GM21515 (cell line): Measurements from ENCODE around the gene SLC35F4.

Experiments
- ATAC-seq: cut with Tn5 transposase; IDR thresholded peaks from one replicate; pipeline ENCODE4 v1.9.1; 2021; ENCODE audit not compliant: unreplicated experiment

Gene SLC35F4

DNA sequence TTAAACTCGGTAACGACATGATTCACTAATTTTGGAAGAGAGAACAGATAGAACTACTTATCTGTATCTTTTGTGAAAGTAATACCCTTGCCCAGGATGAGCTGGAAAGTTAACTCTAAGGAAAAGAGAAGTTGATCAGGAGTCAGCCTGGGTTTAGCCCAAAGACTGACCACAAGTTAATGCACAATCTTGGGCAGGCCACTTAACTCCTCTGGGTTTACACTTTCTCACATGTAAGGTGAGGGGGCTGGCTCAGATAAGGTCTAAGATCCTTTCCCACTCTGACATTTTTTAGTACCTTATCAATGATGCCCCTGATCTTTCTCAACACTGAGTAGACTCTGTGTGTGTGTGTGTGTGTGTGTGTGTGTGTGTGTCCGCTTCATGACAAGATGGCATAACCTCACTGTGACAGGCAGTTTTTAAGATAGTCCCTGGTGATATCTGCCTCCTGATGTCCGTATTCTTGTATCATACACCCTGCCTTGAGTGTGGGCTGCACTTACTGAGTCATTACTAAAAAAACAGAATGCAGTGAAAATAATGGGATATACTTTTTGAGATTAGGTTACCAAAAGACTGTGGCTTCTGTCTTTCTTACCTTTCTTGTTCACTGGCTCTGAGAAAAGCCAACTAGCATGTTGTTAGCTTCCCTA lies 316.0 kb downstream of the SLC35F4 start:
- no peak for ATAC-seq

DNA sequence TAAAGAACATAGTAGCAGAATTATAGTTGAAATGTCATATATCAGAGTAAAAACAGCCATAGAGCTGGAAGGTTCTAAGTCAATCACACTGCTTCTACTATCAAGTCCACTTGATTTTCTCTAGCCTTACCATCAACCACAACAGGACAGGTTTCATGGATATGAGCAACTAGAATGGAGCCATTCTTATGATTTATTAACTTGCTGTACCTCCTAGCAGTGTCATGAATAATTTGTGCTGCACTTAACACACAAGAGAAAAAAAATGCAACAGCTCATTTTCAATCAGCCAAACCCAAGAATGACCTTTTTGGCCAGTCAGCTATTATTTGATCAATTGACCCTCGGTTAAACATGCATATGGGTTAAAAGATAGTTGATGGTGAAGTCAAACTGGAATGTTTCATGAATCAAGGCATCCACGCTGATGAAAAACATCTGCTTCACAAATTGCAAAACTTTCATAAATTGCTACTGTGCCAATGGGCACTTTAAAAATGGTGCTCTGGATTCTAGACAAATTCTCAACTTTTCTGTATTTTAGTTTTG lies 316.8 kb downstream of the SLC35F4 start:
- no peak for ATAC-seq

DNA sequence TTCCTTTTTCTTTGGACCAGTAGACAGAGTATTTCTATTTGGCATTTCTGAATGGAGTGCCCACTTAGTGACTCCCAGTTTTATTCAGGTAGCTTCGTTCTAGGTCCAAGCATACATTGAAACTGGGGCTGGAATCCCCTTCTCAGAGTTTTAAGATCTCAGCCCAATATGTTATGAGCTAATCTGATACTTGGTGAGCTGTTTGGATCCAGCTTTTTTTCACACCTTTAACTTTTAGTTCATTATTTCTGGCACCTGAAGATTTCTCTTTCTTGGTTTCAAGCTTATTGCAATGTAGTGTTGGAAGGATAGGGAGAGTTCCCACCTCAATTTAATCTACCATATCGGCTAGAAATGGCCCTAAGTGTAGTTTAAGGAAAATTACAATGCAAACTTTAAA lies 318.8 kb downstream of the SLC35F4 start:
- ATAC-seq: no peak

DNA sequence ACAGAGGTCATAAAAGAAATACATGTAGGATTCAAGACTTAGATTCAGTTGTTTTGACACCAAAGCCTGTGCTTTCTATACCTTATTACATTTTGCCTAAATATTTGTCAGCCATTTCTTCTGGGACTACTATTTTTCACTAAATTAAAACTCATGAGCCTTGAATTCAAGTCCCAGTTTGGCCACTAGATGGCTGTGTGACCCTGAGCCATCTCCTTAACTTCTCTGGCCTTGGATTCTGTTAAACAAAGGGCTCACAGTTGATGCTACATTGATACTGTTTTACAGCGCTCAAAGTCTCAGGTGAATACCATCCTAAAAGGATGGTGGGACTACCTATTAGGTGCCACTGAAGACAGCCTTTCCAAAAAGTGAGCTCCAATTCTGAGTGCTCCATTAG lies 332.7 kb downstream of the SLC35F4 start:
- ATAC-seq: no peak

DNA sequence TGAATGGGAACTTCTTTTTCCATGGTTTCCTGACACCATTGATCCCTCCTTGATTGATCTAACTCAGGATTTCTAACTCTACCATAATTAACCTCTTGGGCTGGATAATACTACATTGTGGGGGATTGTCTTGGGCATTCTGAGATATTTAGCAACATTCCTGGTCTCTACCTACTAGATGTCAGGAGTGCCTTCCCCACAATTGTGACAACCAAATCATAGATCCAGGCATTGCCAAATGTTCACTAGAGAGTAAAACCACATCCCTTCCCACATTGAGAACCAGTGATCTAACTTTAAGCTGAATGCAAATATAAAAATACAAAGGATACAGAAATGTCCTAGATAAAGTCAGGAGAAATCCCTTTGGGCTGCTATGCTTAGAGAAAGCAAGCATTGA lies 335.3 kb downstream of the SLC35F4 start:
- no peak for ATAC-seq

DNA sequence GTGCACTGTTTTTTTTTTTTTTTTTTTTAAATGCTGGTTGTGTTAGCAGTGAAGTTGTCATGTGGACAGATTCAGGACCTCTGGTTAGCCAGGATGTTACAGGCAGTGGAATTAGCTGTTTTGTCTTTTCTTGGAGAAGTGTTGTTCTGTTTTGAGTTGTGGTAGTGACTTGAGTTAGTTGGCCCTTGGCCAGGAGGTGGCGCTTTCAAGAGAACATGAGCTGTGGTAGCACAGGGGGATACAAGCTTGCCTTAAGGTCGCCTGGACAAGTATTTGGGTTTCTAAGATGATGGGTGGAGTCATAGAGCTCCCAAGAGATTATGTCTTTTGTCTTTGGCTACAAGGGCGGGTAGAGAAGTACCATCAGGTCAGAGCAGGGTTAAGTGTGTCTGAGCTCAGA lies 338.9 kb downstream of the SLC35F4 start:
- ATAC-seq: no peak

DNA sequence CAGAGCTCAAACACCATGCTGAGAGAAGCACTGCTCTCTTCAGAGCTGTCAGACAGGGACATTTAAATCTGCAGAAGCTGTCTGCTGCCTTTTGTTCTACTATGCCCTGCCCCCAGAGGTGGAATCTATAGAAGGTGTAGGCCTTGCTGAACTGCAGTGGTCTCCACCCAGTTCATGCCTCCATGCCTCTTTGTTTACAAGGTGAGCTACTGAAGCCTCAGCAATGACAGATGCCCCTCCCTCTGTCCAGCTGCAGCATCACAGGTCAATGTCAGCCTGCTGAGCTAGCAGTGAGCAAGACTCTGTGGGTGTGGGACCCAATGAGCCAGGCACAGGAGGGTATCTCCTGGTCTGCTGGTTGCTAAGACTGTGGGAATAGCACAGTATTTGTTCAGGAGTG lies 346.8 kb downstream of the SLC35F4 start:
- no peak for ATAC-seq
